ENCODE results near the gene DGKI.

GRCh38 chr7:137670222-137671064 lies 176.3 kb downstream of the DGKI start:
- TF ChIP-seq CTCF (IDR thresholded peaks at IDR 0.05): no peak
- TF ChIP-seq POLR2A (IDR thresholded peaks at IDR 0.05): no peak
